H1 (cell line): Measurements from ENCODE around the gene WNT3A.
"Not testable (repeated sequence)": the region's sequence is repeated elsewhere in the genome, so short reads cannot be mapped to it uniquely, and the experiment has no call there.

Source experiments
- MAX ChIP-seq: IDR thresholded peaks from 2 replicates; pipeline ENCODE4 v1.6.1; 2012; ENCODE audit warnings: inconsistent platforms
- USF2 ChIP-seq: IDR thresholded peaks from 2 replicates; pipeline ENCODE4 v1.6.1; 2011; ENCODE audit warnings: low read length, improper control_type of control experiment
- ZNF274 ChIP-seq: IDR thresholded peaks from 2 replicates; pipeline ENCODE4 v1.7.0; 2012; ENCODE audit warnings: low read length, borderline replicate concordance; ENCODE audit errors: extremely low read depth

DNA sequence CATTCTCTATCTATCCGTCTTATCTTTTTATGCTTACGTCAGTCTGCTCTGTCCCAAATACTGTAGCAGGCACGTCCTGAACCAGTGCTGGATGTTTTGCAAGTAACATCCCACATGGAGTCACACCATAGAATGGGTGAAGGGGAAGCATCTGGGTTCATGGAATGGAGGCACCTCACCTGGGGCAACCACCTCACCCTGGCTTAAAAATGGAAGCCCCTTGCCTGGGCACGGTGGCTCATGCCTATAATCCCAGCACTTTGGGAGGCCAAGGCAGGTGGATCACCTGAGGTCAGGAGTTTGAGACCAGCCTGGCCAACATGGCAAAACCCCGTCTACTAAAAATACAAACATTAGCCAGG lies 12.9 kb downstream of the WNT3A start:
- not testable (repeated sequence) for TF ChIP-seq MAX, USF2, ZNF274
